Testis (tissue), 3 donors: ENCODE measurements around the gene HTT. TPM values are rescaled to one million over a fixed set of nuclear protein-coding genes. Genes with fewer than 3 reads are reported as not detected.

Source experiments
- DNase-seq: peaks from one replicate; pipeline ENCODE4 v3.0.0-alpha.2; 2019
- H3K27ac ChIP-seq, 2 donors: fragments of 200-600 bp; sonication (generic); one replicate each; pipeline ENCODE4 v1.5.1; 2019
- H3K27me3 ChIP-seq: fragments of 200-600 bp; sonication (generic); one replicate; pipeline ENCODE4 v1.5.1; 2019
- H3K36me3 ChIP-seq: fragments of 200-600 bp; sonication (generic); one replicate; pipeline ENCODE4 v1.5.1; 2017; ENCODE audit warnings: low read depth; ENCODE audit errors: missing control alignments
- H3K4me1 ChIP-seq: fragments of 200-600 bp; sonication (generic); one replicate; pipeline ENCODE4 v1.5.1; 2019
- H3K4me3 ChIP-seq, 2 donors: fragments of 200-600 bp; sonication (generic); one replicate each; pipeline ENCODE4 v1.5.1; 2017 to 2019
- H3K9me3 ChIP-seq: fragments of 200-600 bp; sonication (generic); one replicate; pipeline ENCODE4 v1.5.1; 2017
- POLR2A ChIP-seq: fragments of 450-650 bp; IDR thresholded peaks from one replicate; pipeline ENCODE4 v1.6.1; 2017; ENCODE audit warnings: antibody characterized with exemption, mild to moderate bottlenecking, moderate library complexity
- WGBS, 2 donors: methylation state at CpG; one replicate each; pipeline ENCODE4 v1.1.5; 2018; 5-methylcytosine and 5-hydroxymethylcytosine counted together
- intact Hi-C: fragments of 100-400 bp; cut with DNase I; formaldehyde crosslinking; loops from one replicate; pipeline ENCODE4 v1.15.1; 2023; ENCODE audit warnings: low total_unique reads
- polyA plus RNA-seq: library from polyadenylated mRNA; stranded (reverse); fragments of 350-450 nt; fragmentation: Illumina TruSeq; extraction: RNeasy Lipid Tissue Mini Kit (QIAGEN cat#74804); gene quantifications from one replicate; pipeline ENCODE4 v1.2.3, GENCODE V29; 2014; ENCODE audit warnings: low read depth, low replicate concordance; ENCODE audit not compliant: insufficient read depth
- total RNA-seq, 2 donors: library from RNA; depleted of rRNA; stranded (reverse); fragments of >200 nt; gene quantifications; one replicate each; pipeline ENCODE4 v1.2.3, GENCODE V29; 2016
- TF ChIP-seq, protein P1 (sequence below), 3 experiments: fragments of 450-650 bp in 2 of 3; fragments of 200-600 bp in 1 of 3; sonication (generic) in 1 of 3; IDR thresholded peaks; one replicate each; pipeline ENCODE4 v1.5.1; 2016 to 2019; ENCODE audit warnings: antibody characterized with exemption in 3 of 3, mild to moderate bottlenecking in 2 of 3, moderate library complexity in 1 of 3

HTT gene
- total and polyA plus RNA-seq, 3 donors from 2014 or later, result 45.2 to 168 (median 146) TPM

DNA sequence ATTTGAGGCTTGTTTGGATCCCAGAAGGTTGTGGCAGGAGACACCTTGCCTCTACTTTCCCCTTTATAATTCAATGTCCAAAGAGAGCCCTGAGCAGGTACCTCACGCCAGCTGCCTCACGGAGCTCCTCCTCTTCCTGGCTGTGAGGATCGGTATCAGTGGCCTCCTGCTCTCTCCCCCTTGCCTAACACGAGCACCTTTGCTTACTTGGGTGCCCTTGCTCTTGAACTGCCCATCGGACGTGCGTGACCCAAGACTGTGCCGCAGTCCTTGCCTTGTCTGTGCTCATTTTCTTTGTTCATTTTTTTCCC, 146.7 kb downstream of the HTT start:
- Histone ChIP-seq H3K4me1 (no peaks in the 10 kb centered on the region), H3K27ac (no peak overlapping the region), H3K27me3 (no peaks in the 10 kb centered on the region), H3K9me3 (no peaks in the 10 kb centered on the region), H3K36me3 (no peaks in the 10 kb centered on the region), H3K4me3 (no peak overlapping the region)
- intact Hi-C loops, result no loop called here
- no peak for DNase-seq
- 95 to 99% methylated on average over 8 of the region's 8 CpGs for WGBS, 2 donors
- TF ChIP-seq, protein P1, sequence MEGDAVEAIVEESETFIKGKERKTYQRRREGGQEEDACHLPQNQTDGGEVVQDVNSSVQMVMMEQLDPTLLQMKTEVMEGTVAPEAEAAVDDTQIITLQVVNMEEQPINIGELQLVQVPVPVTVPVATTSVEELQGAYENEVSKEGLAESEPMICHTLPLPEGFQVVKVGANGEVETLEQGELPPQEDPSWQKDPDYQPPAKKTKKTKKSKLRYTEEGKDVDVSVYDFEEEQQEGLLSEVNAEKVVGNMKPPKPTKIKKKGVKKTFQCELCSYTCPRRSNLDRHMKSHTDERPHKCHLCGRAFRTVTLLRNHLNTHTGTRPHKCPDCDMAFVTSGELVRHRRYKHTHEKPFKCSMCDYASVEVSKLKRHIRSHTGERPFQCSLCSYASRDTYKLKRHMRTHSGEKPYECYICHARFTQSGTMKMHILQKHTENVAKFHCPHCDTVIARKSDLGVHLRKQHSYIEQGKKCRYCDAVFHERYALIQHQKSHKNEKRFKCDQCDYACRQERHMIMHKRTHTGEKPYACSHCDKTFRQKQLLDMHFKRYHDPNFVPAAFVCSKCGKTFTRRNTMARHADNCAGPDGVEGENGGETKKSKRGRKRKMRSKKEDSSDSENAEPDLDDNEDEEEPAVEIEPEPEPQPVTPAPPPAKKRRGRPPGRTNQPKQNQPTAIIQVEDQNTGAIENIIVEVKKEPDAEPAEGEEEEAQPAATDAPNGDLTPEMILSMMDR (IDR thresholded peaks at IDR 0.05), result no peak
- no peak for TF ChIP-seq POLR2A

GRCh38 chr4:3221996-3222395, 147.5 kb downstream of the HTT start:
- no peak for DNase-seq
- H3K4me3 ChIP-seq, result no peak overlapping the region
- H3K4me1 ChIP-seq, result no peaks in the 10 kb centered on the region
- H3K27ac ChIP-seq, result no peak overlapping the region
- WGBS, 2 donors, result 96 to 98% methylated on average over 6 to 12 of the region's 12 CpGs
- H3K36me3 ChIP-seq, result no peaks in the 10 kb centered on the region
- H3K9me3 ChIP-seq, result no peaks in the 10 kb centered on the region
- TF ChIP-seq, protein P1 (IDR thresholded peaks at IDR 0.05), result no peak
- TF ChIP-seq POLR2A, result no peak
- H3K27me3 ChIP-seq, result no peaks in the 10 kb centered on the region
- intact Hi-C loops, result no loop called here

GRCh38 chr4:3223346-3223745, 148.9 kb downstream of the HTT start:
- TF ChIP-seq, protein P1 (IDR thresholded peaks at IDR 0.05), result no peak
- no peak for TF ChIP-seq POLR2A
- 94 to 95% methylated on average over 9 to 11 of the region's 11 CpGs for WGBS, 2 donors
- Histone ChIP-seq H3K36me3 (no peaks in the 10 kb centered on the region), H3K4me3 (no peak overlapping the region), H3K27me3 (no peaks in the 10 kb centered on the region), H3K27ac (no peak overlapping the region), H3K9me3 (no peaks in the 10 kb centered on the region), H3K4me1 (no peaks in the 10 kb centered on the region)
- DNase-seq, result no peak
- intact Hi-C loops, result no loop called here

DNA sequence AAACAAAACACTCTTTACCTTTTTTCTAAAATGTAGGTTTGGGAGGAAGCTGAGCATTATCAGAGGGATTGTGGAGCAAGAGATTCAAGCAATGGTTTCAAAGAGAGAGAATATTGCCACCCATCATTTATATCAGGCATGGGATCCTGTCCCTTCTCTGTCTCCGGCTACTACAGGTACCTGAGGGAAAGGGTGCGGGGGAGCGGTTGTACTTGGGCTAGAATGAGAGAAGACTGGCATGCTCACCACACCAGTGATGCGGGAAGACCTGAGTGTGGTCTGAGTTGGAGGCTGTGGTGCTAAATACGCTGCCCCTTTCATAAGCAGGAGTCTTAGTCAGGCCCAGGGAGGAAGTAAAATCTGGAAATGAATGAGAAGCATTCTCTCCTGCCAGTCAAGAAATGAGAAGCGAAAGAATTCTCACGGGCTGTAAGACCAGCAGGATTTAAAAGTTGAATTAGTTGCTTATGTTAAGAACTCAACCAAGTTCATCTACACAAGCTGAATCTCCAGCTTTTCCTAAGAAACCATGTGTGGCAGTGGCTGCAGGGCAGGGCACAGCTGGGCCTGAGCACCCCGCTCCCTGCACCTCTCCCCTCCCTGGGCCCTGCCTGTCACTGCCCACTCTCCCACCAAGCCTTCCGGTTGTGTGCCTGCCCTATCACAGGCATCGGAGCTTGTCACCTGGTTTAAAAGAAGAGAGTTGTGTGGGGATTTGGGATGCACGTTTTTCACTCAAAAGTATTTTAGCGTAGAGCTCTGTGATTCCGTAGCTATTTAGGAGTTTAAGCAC, 149.7 kb downstream of the HTT start:
- Histone ChIP-seq H3K4me1 (no peaks in the 10 kb centered on the region), H3K9me3 (no peaks in the 10 kb centered on the region), H3K36me3 (no peaks in the 10 kb centered on the region), H3K27me3 (no peaks in the 10 kb centered on the region), H3K27ac (no peak overlapping the region), H3K4me3 (no peak overlapping the region)
- intact Hi-C loops, result no loop called here
- no peak for TF ChIP-seq POLR2A
- 93 to 94% methylated on average over 13 of the region's 13 CpGs for WGBS, 2 donors
- no peak for DNase-seq

GRCh38 chr4:3225071-3225850, 150.8 kb downstream of the HTT start:
- Histone ChIP-seq H3K4me1 (no peaks in the 10 kb centered on the region), H3K27me3 (no peaks in the 10 kb centered on the region), H3K9me3 (no peaks in the 10 kb centered on the region), H3K36me3 (no peaks in the 10 kb centered on the region), H3K4me3 (no peak overlapping the region), H3K27ac (no peak overlapping the region)
- TF ChIP-seq, protein P1 (IDR thresholded peaks at IDR 0.05), result no peak
- TF ChIP-seq POLR2A, result no peak
- DNase-seq, result no peak
- WGBS, 2 donors, result 76 to 77% methylated on average over 14 to 22 of the region's 22 CpGs
- intact Hi-C loops, result no loop called here
